ENCODE results near the gene GADD45G.

Gene GADD45G

DNA sequence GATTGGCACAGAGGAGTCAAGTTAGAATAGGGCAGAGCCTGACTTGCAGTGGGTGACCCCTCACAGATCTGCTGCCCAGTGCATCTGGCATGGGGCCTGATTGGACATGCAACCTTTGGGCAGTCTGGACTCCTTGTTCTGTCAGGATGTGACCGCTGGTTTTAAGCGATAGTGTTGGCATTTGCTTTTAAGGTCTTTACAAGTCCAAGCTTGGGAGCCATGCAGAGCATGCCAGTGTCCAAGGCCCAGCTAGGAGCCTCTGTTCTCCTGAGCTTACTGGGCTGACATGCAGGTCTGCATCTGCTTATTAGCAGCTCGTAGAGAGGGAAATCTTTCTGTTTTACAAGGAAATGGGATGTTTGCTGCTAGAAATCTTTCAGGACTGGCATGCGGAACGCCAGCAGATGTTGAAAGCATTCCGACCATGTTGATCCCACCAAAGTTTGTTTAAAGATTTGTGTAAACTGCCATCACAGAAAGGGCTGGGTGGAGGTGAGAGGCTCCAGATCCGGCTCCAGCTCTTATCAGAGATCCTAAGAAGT lies 27.5 kb downstream of the GADD45G start:
- no peak for FAIRE-seq

DNA sequence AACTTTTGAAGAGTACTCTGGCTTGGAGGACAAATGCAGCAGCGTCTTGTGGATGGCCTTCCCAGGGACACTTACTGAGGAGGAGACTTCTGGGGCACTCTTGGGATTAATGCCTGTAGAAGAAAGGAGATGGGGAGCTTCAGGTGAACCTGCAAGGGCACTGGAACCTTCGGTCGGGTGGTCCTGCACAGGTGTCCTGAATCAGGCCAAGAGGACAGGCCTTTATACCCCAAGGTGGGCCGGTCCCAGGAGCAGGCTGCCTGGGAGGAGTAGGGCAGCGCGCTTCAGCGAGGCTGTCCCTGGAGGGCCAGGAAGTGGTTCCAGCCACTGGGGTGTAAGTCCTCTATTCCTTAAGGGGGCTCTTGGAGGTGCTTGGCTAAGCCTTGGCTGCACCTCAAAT lies 27.9 kb downstream of the GADD45G start:
- no peak for FAIRE-seq

DNA sequence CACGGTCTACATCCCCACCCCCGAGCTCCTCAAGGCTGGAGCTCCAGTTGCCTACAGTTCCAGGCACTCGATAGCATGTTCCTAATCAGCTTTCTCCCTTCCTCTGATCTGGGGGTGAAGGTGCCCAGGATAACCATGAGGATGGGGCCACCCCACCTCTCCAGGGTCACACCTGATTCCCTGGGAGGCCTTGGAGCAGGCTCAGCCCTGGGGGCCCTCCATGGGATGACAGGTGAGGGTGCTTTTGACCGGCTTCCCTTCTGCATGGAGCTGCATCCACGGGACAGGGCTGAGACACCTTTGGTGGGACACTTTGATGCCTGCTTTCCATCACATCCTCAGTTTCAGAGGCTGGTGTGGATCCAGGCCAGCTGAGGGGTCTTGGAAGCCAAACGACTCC lies 28.6 kb downstream of the GADD45G start:
- FAIRE-seq, result no peak

DNA sequence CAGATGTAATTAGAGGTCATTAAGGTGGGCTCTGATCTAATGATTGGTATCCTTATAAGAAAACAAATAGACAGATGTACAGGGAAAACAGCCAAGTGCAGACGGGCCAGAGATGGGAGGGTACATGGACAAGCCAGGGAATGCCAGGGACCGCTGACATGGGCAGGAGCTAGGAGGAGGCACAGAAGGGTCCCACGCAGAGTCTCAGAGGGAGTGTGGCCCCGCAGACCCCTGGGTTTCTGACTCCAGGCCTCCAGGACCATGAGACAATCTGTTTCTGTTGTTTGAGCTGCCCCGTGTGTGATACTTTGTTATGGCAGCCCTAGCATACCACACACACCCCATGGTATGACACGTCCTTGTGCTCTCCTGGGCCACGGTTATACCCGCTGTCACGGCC lies 29.1 kb downstream of the GADD45G start:
- FAIRE-seq, result no peak

GRCh38 chr9:89634995-89635742 lies 30.4 kb downstream of the GADD45G start:
- no peak for FAIRE-seq

DNA sequence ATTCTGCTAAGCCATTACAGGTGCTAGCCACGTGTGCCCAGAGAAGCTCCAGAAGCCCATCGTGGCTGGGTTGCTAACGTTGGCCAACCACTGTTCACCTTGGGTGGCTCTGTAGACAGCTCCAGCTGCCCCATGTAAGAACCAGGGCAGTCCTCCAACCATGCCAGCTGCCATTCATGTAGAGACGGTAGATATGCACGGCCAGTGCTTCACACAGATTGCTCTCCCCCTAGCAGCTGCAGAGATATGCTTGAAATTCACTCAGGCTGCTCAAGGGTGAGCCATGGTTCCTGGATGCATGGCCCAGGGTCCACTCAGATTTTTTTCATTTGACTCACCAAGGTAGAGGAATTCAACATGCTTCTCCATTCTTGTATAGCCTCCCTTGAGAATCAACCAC lies 31.0 kb downstream of the GADD45G start:
- no peak for FAIRE-seq

- FAIRE-seq, result no peak
Observed at GRCh38 chr9:89637787-89638186, 33.0 kb downstream of the GADD45G start.

DNA sequence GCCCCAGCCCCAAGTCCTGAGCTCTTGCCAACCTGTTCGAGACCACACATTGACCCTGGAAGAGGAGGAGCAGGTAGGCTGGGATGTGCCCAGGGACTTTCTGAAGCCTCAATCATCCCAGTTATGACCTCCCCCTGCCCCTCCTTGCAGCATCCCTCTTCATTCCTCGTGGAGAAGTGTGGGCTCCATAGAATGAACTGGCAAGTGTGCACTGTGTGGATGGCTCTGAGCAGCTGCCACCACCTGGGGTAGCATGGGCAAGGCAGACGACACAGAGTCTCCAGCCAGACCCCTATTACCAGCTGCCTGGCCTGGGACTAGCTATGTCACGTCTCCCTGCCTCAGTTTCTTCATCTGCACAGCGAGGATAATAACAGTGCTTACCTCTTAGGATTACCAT lies 33.5 kb downstream of the GADD45G start:
- FAIRE-seq, result no peak

DNA sequence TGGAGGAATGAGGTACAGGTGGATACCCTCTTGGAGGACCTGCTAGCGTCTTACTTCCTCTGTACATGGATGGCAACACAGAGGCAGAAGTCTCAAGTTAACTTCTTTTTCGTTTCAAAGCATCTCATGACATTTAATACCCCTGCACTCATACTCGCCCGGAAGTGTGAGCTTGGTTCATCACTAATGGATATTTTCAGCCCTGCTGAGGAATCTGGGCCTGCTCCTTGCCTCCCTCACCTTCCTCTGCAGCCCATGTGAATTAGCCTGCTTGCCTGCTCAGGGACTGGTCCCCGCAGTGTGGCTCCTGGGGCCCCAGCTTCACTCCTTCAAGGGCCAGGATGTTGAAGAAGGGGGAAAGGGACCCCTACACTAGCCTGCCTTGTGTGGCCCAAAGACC lies 34.1 kb downstream of the GADD45G start:
- FAIRE-seq, result no peak

GRCh38 chr9:89639367-89639795 lies 34.6 kb downstream of the GADD45G start:
- no peak for FAIRE-seq

GRCh38 chr9:89639961-89640360 lies 35.1 kb downstream of the GADD45G start:
- no peak for FAIRE-seq

- no peak for FAIRE-seq
Observed at GRCh38 chr9:89640361-89640760, 35.5 kb downstream of the GADD45G start.

DNA sequence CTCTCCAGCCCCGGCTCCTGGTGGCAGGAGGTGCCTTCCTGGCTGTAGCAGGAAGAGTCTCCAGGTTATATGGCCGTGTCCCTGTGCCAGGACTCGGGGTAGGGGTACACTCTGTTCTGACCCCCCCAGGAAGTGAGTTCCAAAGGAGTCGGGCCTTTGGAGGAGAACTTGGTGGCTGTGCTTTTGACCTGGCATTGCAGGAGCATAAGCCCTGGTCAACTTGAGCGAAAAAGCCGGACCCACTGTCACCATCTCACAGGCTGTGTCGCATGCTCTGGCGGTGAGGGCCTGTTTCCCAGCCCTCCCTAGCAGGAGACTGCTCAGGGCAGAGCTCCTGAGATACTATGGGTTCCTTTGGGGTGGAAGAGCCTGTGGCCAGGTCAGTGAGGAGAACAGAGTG lies 36.0 kb downstream of the GADD45G start:
- FAIRE-seq, result no peak

DNA sequence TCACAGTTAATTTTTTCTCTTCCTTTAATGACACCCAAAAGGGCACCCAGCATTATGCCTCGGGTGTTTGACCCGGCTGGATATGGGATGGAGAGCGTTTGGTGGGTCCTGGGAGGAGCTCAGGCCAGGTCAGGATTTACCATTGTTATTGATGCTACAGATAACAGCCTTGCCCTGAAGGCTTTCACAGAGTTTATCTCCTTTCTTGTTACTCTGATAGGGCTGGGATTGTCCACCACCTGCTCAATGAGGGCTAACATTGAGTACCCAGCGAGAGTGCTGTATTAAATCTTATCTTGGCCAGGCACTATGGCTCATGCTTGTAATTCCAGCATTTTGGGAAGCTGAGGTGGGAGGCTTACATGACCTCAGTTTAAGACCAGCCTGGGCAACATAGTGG lies 37.2 kb downstream of the GADD45G start:
- FAIRE-seq, result no peak

DNA sequence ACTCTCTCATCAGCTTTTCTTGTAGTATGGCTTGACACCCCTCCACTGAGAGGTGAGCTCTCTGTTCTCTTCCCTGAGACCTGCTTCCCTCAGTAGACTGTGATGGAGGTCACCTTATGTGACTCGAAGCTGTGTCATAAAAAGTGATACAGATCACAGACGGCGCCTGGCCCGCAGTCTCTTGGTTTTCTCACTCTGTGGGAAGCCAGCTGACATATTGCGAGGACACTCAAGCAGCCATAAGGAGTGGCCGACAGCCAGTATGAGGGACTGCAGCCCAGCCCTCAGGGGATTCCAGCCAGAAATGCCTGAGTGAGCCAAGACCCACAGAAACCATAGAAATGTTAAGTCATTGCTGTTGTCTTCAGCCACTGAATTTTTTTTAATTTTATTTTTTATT lies 38.0 kb downstream of the GADD45G start:
- FAIRE-seq, result no peak

- FAIRE-seq, result no peak
Observed at GRCh38 chr9:89646189-89646939, 41.6 kb downstream of the GADD45G start.

DNA sequence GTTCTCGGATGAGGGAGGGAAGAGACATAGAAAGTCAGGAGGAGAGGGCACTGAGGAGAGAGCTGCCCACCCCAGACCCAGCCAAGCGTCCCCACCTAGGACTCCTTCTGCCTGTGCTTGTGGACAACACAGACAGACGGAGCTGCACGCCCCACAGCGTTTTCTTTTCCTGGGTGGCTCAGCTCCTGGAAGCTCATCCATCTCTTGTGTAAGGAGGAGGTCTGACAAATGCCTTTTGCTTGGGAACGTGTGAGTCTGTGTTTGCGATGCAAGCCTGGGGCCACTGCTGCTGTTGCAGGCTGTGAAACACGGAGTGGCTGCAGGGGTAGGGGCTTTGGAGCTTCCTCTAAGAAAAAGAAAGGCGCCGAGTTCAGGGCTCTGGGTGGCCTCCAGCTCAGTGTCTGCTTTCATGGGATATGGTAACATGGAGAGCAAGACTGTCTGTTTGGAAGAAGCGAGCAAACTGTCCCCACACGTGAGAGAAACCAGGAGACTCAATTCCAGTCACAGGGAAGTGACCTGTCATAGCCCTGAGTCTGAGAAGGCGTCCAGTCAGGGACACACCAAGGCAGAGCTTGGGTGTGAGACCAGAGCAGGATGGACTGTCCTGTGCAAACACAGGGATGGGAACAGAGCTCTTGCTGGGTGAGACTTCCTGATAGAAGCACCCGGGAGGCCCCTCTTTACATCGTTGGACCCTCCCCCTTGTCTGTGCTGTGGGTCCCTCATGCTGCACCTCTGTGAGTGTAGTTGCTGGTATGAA lies 42.7 kb downstream of the GADD45G start:
- FAIRE-seq, result no peak

GRCh38 chr9:89648247-89649000 lies 43.6 kb downstream of the GADD45G start:
- no peak for FAIRE-seq

DNA sequence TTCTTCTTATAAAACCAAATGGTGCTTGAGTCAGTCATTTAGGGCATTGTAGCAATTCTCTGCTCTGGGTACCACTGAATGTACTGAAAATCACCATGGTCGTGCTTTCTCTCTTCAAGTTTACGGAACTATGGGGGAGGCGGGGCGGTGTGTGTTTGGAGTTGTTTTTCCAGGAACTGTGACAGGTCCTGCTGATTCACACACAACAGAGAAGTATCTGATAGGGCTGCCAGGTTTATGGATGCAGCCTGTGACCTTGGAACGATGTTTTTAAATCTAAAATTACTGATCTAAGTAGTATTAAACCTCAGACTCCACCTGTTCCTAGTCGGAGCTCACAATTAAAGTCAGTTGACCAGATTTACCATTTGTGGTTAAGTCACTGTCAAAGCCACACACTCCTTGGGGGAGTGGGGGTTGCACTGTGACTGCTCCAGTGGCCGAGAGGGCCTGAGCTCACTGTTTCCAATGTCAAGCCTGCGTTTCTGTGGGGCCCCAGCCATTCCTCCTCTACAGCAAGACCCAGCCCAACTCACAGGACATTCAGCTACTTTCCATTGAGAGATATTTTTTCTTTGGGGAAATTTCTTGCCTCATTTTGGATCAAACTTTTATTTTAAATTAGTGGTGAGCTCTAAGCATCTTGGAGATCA lies 44.4 kb downstream of the GADD45G start:
- no peak for FAIRE-seq

- no peak for FAIRE-seq
Observed at GRCh38 chr9:89654025-89654662, 49.3 kb downstream of the GADD45G start.
